Measurements from ENCODE around the gene PCIF1. TPM values are rescaled to one million over a fixed set of nuclear protein-coding genes. Genes with fewer than 3 reads are reported as not detected.

PCIF1 gene
- total and polyA plus RNA-seq, 2 donors (not counting 3 experiments of a cell fraction or from before 2014, with no cell fraction given) = 26.4 to 27.2 TPM

- peak overlapping the region; percentile 93 for H2AFZ ChIP-seq (ENCODE audit: low read depth, low read length)
- intact Hi-C loops (cut with micrococcal nuclease) = loop anchor here (10.0 kb wide), 1 partner anchor 573 kb away; the partner anchor contains the start of gene SDC4
- H3K9ac ChIP-seq (replicated peaks; ENCODE audit: extremely low read depth, insufficient read depth, low read length) = no peak overlapping the region
- TF ChIP-seq GATA2 (IDR thresholded peaks at IDR 0.05; ENCODE audit: insufficient read depth, insufficient read length, low read depth, low read length) = no peak
- FAIRE-seq (peak; percentile 28), DNase-seq (ENCODE audit: low read depth, low spot score) (peak; percentile 33)
- H3K9me1 ChIP-seq (replicated peaks; ENCODE audit: control insufficient read depth, extremely low read depth, insufficient read depth, low read length) = no peaks in the 10 kb centered on the region
- no peaks in the 10 kb centered on the region for H4K20me1 ChIP-seq (replicated peaks; ENCODE audit: control insufficient read depth, extremely low read depth, insufficient read depth, low read length)
- no peaks in the 10 kb centered on the region for H3K79me2 ChIP-seq (ENCODE audit: control insufficient read depth, insufficient read depth, low read length)
- H3K4me1 ChIP-seq (ENCODE audit: control insufficient read depth, extremely low read depth, insufficient read depth, low read length) = peaks cover 26% of the 10 kb centered on the region
- no peak overlapping the region for H3K27ac ChIP-seq (ENCODE audit: insufficient read depth, low read depth, low read length)
- ChIA-PET CTCF (interaction anchor here (1.8 to 2.8 kb wide), 2 partner anchors 10 to 16 kb away, joined by 6 to 19 read pairs; partner anchors contain the start of gene PCIF1), POLR2A (no interaction called here)
- dilution Hi-C loops (cut with MboI; ENCODE audit: extremely low pct_ligation_motif_present, low sequenced_read_pairs) = no loop called here
- BruUV-seq (replicated peaks) = no TSS peak
- H3K4me3 ChIP-seq (replicated peaks in 1 of 3; ENCODE audit: insufficient read depth in 1 of 3, low read depth in 1 of 3, low read length in 3 of 3) = no peak overlapping the region
- H3K36me3 ChIP-seq (ENCODE audit: control insufficient read depth in 2 of 2, extremely low read depth in 1 of 2, insufficient read depth in 2 of 2, low read length in 2 of 2) = no peaks in the 10 kb centered on the region
- no peaks in the 10 kb centered on the region for H3K27me3 ChIP-seq (ENCODE audit: control insufficient read depth in 2 of 2, insufficient read depth in 2 of 2, low read length in 2 of 2)
- H3K4me2 ChIP-seq (ENCODE audit: insufficient read depth, low read length) = no peak overlapping the region
- H3K9me3 ChIP-seq (replicated peaks; ENCODE audit: control insufficient read depth, insufficient read depth, low read length) = no peaks in the 10 kb centered on the region
These were observed 16.2 kb upstream of the PCIF1 start for GRCh38 chr20:45918182-45918737.

GRCh38 chr20:45918779-45919537 is 15.5 kb upstream of the PCIF1 start:
- no peaks in the 10 kb centered on the region for H3K9me1 ChIP-seq (replicated peaks; ENCODE audit: control insufficient read depth, extremely low read depth, insufficient read depth, low read length)
- intact Hi-C loops (cut with micrococcal nuclease) = loop anchor here (1.0 to 10.0 kb wide), 2 partner anchors 8 to 574 kb away; partner anchors contain the start of gene SDC4
- DNase-seq (ENCODE audit: low read depth, low spot score) (no peak), FAIRE-seq (peak; percentile 43)
- no peak for TF ChIP-seq EZH2 (IDR thresholded peaks at IDR 0.05; ENCODE audit: borderline replicate concordance, low read depth, low read length, severe bottlenecking)
- H3K4me1 ChIP-seq (ENCODE audit: control insufficient read depth, extremely low read depth, insufficient read depth, low read length) = peaks cover 25% of the 10 kb centered on the region
- H3K4me3 ChIP-seq (replicated peaks in 1 of 3; ENCODE audit: insufficient read depth in 1 of 3, low read depth in 1 of 3, low read length in 3 of 3) = no peak overlapping the region
- no peak overlapping the region for H2AFZ ChIP-seq (ENCODE audit: low read depth, low read length)
- H3K27me3 ChIP-seq (ENCODE audit: control insufficient read depth in 2 of 2, insufficient read depth in 2 of 2, low read length in 2 of 2) = no peaks in the 10 kb centered on the region
- no peaks in the 10 kb centered on the region for H4K20me1 ChIP-seq (replicated peaks; ENCODE audit: control insufficient read depth, extremely low read depth, insufficient read depth, low read length)
- no peaks in the 10 kb centered on the region for H3K79me2 ChIP-seq (ENCODE audit: control insufficient read depth, insufficient read depth, low read length)
- H3K4me2 ChIP-seq (ENCODE audit: insufficient read depth, low read length) = no peak overlapping the region
- CTCF ChIA-PET = interaction anchor here (1.0 to 2.8 kb wide), 5 partner anchors 9 to 51 kb away, joined by 4 to 19 read pairs (median 6); partner anchors contain the start of gene PCIF1
- no TSS peak for BruUV-seq (replicated peaks)
- no peak overlapping the region for H3K27ac ChIP-seq (ENCODE audit: insufficient read depth, low read depth, low read length)
- dilution Hi-C loops (cut with MboI; ENCODE audit: extremely low pct_ligation_motif_present, low sequenced_read_pairs) = no loop called here
- H3K36me3 ChIP-seq (ENCODE audit: control insufficient read depth in 2 of 2, extremely low read depth in 1 of 2, insufficient read depth in 2 of 2, low read length in 2 of 2) = no peaks in the 10 kb centered on the region
- H3K9ac ChIP-seq (replicated peaks; ENCODE audit: extremely low read depth, insufficient read depth, low read length) = no peak overlapping the region
- POLR2A ChIA-PET = interaction anchor here (0.9 to 2.5 kb wide), 2 partner anchors 15 to 29 kb away, joined by 3 to 20 read pairs; partner anchors contain the start of gene PCIF1
- no peaks in the 10 kb centered on the region for H3K9me3 ChIP-seq (replicated peaks; ENCODE audit: control insufficient read depth, insufficient read depth, low read length)
